ENCODE measurements around the gene CORO2A.

- TF ChIP-seq CTCF (IDR thresholded peaks at IDR 0.05) (no peak), POLR2A (IDR thresholded peaks at IDR 0.05) (no peak)
Observed at GRCh38 chr9:98180996-98181395, 11.4 kb downstream of the CORO2A start.
